ENCODE measurements around the gene ITGB8. TPM values are rescaled to one million over a fixed set of nuclear protein-coding genes. Genes with fewer than 3 reads are reported as not detected.

Gene ITGB8
- total RNA-seq, 2 experiments from 2014 or later, result not detected

DNA sequence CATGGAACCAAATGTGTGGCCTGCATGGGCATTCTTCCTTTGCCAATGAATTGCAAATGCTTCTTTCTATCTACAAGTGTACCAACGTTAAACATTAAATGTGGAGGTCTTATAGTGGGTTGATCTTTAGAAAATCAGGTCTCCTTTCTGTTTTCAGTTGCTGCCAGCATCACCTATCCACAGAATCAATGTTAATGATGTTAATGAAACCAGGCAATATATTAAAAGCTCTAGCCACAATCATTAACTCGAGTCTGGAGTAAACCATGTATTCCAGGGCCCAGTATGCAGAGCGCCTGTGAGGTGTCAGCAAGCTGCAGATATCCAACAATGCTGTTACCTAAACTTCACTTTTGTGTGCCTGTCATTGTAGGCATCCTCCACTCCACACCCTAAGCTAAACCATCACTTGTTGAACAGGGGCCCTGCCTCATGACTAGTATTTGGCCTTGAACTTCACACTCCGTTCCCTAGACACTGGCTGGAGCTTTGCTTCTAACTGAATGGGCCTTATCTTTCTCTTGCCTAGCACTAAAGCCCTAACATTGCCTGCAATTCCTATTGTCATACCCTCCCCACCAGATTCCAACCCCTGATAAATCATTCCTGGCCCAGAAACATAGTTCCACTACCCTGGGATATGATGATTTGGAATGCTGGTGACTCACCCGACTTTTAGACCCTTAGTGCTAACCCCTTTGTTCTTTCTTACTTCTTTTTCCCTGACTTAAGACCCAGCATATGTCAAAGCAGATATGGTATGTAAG, 24.3 kb upstream of the ITGB8 start:
- no peaks in the 10 kb centered on the region for H3K9me3 Mint-ChIP-seq
- DNase-seq (no peak), ATAC-seq (no peak)
- intact Hi-C loops (cut with micrococcal nuclease), result no loop called here
- ChIA-PET CTCF (no interaction called here), POLR2A (no interaction called here)
- no peaks in the 10 kb centered on the region for H3K36me3 Mint-ChIP-seq (ENCODE audit: low read depth)
- peaks cover 3% of the 10 kb centered on the region for H3K4me1 Mint-ChIP-seq (ENCODE audit: low read depth)
- no peak overlapping the region for H3K27ac Mint-ChIP-seq
- no peak overlapping the region for H3K4me3 Mint-ChIP-seq
- no peak for TF ChIP-seq CTCF (IDR thresholded peaks at IDR 0.05)
- no peaks in the 10 kb centered on the region for H3K27me3 Mint-ChIP-seq

DNA sequence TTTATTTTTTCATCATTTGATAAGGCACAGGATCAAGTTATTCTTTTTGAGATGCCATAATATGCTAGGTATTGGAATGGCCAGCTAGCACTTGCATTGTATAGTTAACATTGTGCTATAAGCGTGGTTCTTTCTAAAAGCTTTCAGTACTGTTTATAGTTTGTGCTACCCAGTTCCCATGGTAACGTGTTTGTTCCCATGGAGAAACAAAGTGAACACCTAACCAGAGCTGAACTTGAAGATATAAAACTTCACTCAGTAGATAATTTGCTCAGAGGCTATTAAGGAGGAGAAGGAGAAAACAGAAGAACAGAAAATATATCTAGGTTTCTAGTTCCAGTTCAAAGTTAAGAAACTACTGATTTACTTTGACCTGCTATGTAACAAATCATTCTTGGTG, 23.6 kb upstream of the ITGB8 start:
- no peaks in the 10 kb centered on the region for H3K36me3 Mint-ChIP-seq (ENCODE audit: low read depth)
- H3K4me1 Mint-ChIP-seq (ENCODE audit: low read depth), result no peaks in the 10 kb centered on the region
- H3K4me3 Mint-ChIP-seq, result no peak overlapping the region
- intact Hi-C loops (cut with micrococcal nuclease), result no loop called here
- no peak overlapping the region for H3K27ac Mint-ChIP-seq
- DNase-seq (no peak), ATAC-seq (no peak)
- CTCF ChIA-PET, result no interaction called here
- no peak for TF ChIP-seq CTCF (IDR thresholded peaks at IDR 0.05)
- H3K27me3 Mint-ChIP-seq, result no peaks in the 10 kb centered on the region
- H3K9me3 Mint-ChIP-seq, result no peaks in the 10 kb centered on the region
- POLR2A ChIA-PET, result no interaction called here

- no peaks in the 10 kb centered on the region for H3K4me1 Mint-ChIP-seq (ENCODE audit: low read depth)
- no peaks in the 10 kb centered on the region for H3K36me3 Mint-ChIP-seq (ENCODE audit: low read depth)
- no peak for DNase-seq
- intact Hi-C loops (cut with micrococcal nuclease), result no loop called here
- H3K9me3 Mint-ChIP-seq, result no peaks in the 10 kb centered on the region
- H3K27ac Mint-ChIP-seq, result no peak overlapping the region
- no peak for ATAC-seq
- H3K4me3 Mint-ChIP-seq, result no peak overlapping the region
- ChIA-PET POLR2A (no interaction called here), CTCF (no interaction called here)
- H3K27me3 Mint-ChIP-seq, result no peaks in the 10 kb centered on the region
- TF ChIP-seq CTCF (IDR thresholded peaks at IDR 0.05), result no peak
Measured at GRCh38 chr7:20307901-20308300, 22.8 kb upstream of the ITGB8 start.

GRCh38 chr7:20310301-20310700, 20.4 kb upstream of the ITGB8 start:
- Mint-ChIP-seq H3K27ac (no peak overlapping the region), H3K9me3 (no peaks in the 10 kb centered on the region), H3K4me1 (ENCODE audit: low read depth) (no peaks in the 10 kb centered on the region), H3K4me3 (no peak overlapping the region), H3K36me3 (ENCODE audit: low read depth) (no peaks in the 10 kb centered on the region), H3K27me3 (no peaks in the 10 kb centered on the region)
- ChIA-PET CTCF (interaction anchor here (1.5 to 2.1 kb wide), 2 partner anchors 151 to 597 kb away, joined by 4 read pairs; no protein-coding TSS in a partner anchor), POLR2A (no interaction called here)
- intact Hi-C loops (cut with micrococcal nuclease), result no loop called here
- ATAC-seq, result no peak
- no peak for DNase-seq
- TF ChIP-seq CTCF (IDR thresholded peaks at IDR 0.05), result no peak

GRCh38 chr7:20310963-20311742, 19.5 kb upstream of the ITGB8 start:
- POLR2A ChIA-PET, result no interaction called here
- intact Hi-C loops (cut with micrococcal nuclease), result no loop called here
- H3K36me3 Mint-ChIP-seq (ENCODE audit: low read depth), result no peaks in the 10 kb centered on the region
- no peaks in the 10 kb centered on the region for H3K27me3 Mint-ChIP-seq
- TF ChIP-seq CTCF (IDR thresholded peaks at IDR 0.05), result no peak
- DNase-seq (peak; percentile 2), ATAC-seq (no peak)
- no peak overlapping the region for H3K4me3 Mint-ChIP-seq
- no peak overlapping the region for H3K27ac Mint-ChIP-seq
- no peaks in the 10 kb centered on the region for H3K4me1 Mint-ChIP-seq (ENCODE audit: low read depth)
- CTCF ChIA-PET, result interaction anchor here (0.6 to 2.1 kb wide), 7 partner anchors 19 to 602 kb away, joined by 3 to 4 read pairs (median 4); partner anchors contain the start of genes ITGB8 and POLR1F
- H3K9me3 Mint-ChIP-seq, result no peaks in the 10 kb centered on the region
